Gastrocnemius medialis (tissue), 4 donors: ENCODE measurements around the gene CAMK2D.

Experiments
- POLR2A ChIP-seq, 2 donors: fragments of 450-650 bp; IDR thresholded peaks; one replicate each; pipeline ENCODE4 v1.6.1; 2017; ENCODE audit warnings: antibody characterized with exemption in 2 of 2, mild to moderate bottlenecking in 2 of 2, moderate library complexity in 2 of 2
- TF ChIP-seq, protein P1 (sequence below), 5 experiments: fragments of 450-650 bp in 3 of 5; fragments of 200-600 bp in 2 of 5; sonication (generic) in 2 of 5; IDR thresholded peaks in 4 of 5; conservative IDR thresholded peaks in 1 of 5; 1 replicate in 4 of 5; 2 replicates in 1 of 5; pipeline ENCODE4 v1.5.1; 2016 to 2019; ENCODE audit warnings: antibody characterized with exemption in 5 of 5, mild to moderate bottlenecking in 3 of 5, moderate library complexity in 3 of 5

DNA sequence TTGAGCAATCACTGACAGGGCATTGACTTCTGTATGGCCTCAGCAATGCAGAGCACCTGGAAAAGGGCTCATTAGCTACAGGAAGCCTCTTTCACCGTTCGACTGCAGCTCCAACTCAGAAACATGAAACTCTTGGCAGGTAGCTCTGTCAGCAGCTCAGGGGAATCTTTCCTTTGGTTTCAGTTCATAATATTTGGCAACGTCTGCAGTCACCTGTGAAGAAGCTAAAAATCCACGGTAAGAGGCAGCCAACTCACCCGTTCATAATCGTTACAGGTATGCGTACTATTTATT lies 354.9 kb downstream of the CAMK2D start:
- no peak for TF ChIP-seq POLR2A (IDR thresholded peaks at IDR 0.05)
- TF ChIP-seq, protein P1, sequence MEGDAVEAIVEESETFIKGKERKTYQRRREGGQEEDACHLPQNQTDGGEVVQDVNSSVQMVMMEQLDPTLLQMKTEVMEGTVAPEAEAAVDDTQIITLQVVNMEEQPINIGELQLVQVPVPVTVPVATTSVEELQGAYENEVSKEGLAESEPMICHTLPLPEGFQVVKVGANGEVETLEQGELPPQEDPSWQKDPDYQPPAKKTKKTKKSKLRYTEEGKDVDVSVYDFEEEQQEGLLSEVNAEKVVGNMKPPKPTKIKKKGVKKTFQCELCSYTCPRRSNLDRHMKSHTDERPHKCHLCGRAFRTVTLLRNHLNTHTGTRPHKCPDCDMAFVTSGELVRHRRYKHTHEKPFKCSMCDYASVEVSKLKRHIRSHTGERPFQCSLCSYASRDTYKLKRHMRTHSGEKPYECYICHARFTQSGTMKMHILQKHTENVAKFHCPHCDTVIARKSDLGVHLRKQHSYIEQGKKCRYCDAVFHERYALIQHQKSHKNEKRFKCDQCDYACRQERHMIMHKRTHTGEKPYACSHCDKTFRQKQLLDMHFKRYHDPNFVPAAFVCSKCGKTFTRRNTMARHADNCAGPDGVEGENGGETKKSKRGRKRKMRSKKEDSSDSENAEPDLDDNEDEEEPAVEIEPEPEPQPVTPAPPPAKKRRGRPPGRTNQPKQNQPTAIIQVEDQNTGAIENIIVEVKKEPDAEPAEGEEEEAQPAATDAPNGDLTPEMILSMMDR (IDR thresholded peaks at IDR 0.05 in 4 of 5, conservative IDR thresholded peaks at IDR 0.05 in 1 of 5) = no peak
